Thymus (tissue), 11 donors: ENCODE measurements around the gene TRIM74. TPM values are rescaled to one million over a fixed set of nuclear protein-coding genes. Genes with fewer than 3 reads are reported as not detected.
"Not testable (repeated sequence)": the region's sequence is repeated elsewhere in the genome, so short reads cannot be mapped to it uniquely, and the experiment has no call there.

Experiments
- DNase-seq, 9 donors: peaks; one replicate each; pipeline ENCODE4 v3.0.0-alpha.2; 2013; ENCODE audit warnings: low spot score in 9 of 9, low read depth in 6 of 9, missing footprints in 1 of 9
- H3K27ac ChIP-seq, 2 donors: one replicate each; pipeline ENCODE4 v1.5.1; 2013; ENCODE audit warnings: control low read depth in 1 of 2, low read depth in 1 of 2, low read length in 1 of 2, mild to moderate bottlenecking in 1 of 2, moderate library complexity in 1 of 2
- H3K27me3 ChIP-seq, 2 donors: one replicate each; pipeline ENCODE4 v1.5.1; 2013; ENCODE audit warnings: low read length in 1 of 2; ENCODE audit not compliant: control insufficient read depth in 2 of 2, insufficient read depth in 1 of 2
- H3K36me3 ChIP-seq, 2 donors: one replicate each; pipeline ENCODE4 v1.5.1; 2013; ENCODE audit warnings: low read length in 1 of 2, mild to moderate bottlenecking in 1 of 2, moderate library complexity in 1 of 2; ENCODE audit not compliant: control insufficient read depth in 2 of 2, insufficient read depth in 2 of 2
- H3K4me1 ChIP-seq, 2 donors: one replicate each; pipeline ENCODE4 v1.5.1; 2013; ENCODE audit warnings: low read length in 2 of 2; ENCODE audit not compliant: control insufficient read depth in 2 of 2, insufficient read depth in 2 of 2
- H3K4me3 ChIP-seq, 2 donors: one replicate each; pipeline ENCODE4 v1.5.1; 2013; ENCODE audit warnings: low read length in 2 of 2, control low read depth in 1 of 2, mild to moderate bottlenecking in 1 of 2
- H3K9me3 ChIP-seq, 2 donors: one replicate each; pipeline ENCODE4 v1.5.1; 2013; ENCODE audit warnings: low read length in 1 of 2, mild to moderate bottlenecking in 1 of 2; ENCODE audit not compliant: control insufficient read depth in 2 of 2, insufficient read depth in 1 of 2
- WGBS: extraction: QIAGEN DNeasy Blood & Tissue Kit; methylation state at CpG from one replicate; pipeline ENCODE4 v1.1.7; 2013; 5-methylcytosine and 5-hydroxymethylcytosine counted together
- polyA plus RNA-seq: library from polyadenylated mRNA; stranded (reverse); fragments of 200-250 nt; gene quantifications from one replicate; pipeline ENCODE4 v1.2.3, GENCODE V29; 2013
- total RNA-seq: library from RNA; stranded (reverse); fragments of 120-200 nt; gene quantifications from one replicate; pipeline ENCODE4 v1.2.4, GENCODE V29; 2013
- donor health status: healthy.

The TRIM74 gene
- total and polyA plus RNA-seq, 2 donors, result 0.09 to 3.2 TPM

- DNase-seq, result peak; percentile 72 to 94 (median 88)
- no peaks in the 10 kb centered on the region for H3K27me3 ChIP-seq
- under 1% methylated on average over 91 of the region's 91 CpGs for WGBS
Observed at GRCh38 chr7:72924733-72925545, 44.3 kb downstream of the TRIM74 start, which contains the start of gene POM121. POM121 (plus strand) TSS chr7:72925095; CDS start chr7:72925122, 27 bp downstream.

GRCh38 chr7:72924386-72924732 is 44.9 kb downstream of the TRIM74 start:
- DNase-seq, result no peak
- H3K4me3 ChIP-seq, result peak overlapping the region; percentile 62 to 95
- H3K9me3 ChIP-seq, result no peaks in the 10 kb centered on the region
- H3K27ac ChIP-seq, result peak overlapping the region; percentile 85 to 95
- no peaks in the 10 kb centered on the region for H3K27me3 ChIP-seq
- under 1% methylated on average over 5 of the region's 5 CpGs for WGBS
- H3K4me1 ChIP-seq, result peaks cover 10 to 11% of the 10 kb centered on the region in 2 donors
- peaks cover 23 to 34% of the 10 kb centered on the region in 2 donors for H3K36me3 ChIP-seq

More at GRCh38 chr7:72924733-72925545, 44.3 kb downstream of the TRIM74 start, which contains the start of gene POM121:
- no peaks in the 10 kb centered on the region for H3K9me3 ChIP-seq
- peaks cover 24 to 38% of the 10 kb centered on the region in 2 donors for H3K36me3 ChIP-seq
- H3K27ac ChIP-seq, result peak within 1 kb of the TSS; percentile 85 to 95
- H3K4me1 ChIP-seq, result peaks cover 10 to 11% of the 10 kb centered on the region in 2 donors
- peak within 1 kb of the TSS; percentile 62 to 95 for H3K4me3 ChIP-seq

GRCh38 chr7:72919256-72919775 is 50.0 kb downstream of the TRIM74 start:
- Histone ChIP-seq H3K36me3 (peaks cover 3 to 12% of the 10 kb centered on the region in 2 donors), H3K27ac (no peak overlapping the region), H3K27me3 (no peaks in the 10 kb centered on the region), H3K9me3 (no peaks in the 10 kb centered on the region), H3K4me3 (no peak overlapping the region), H3K4me1 (peaks cover under 1 to 4% of the 10 kb centered on the region in 2 donors)
- DNase-seq, result no peak
- 97% methylated on average over 4 of the region's 4 CpGs for WGBS

- H3K27me3 ChIP-seq, H3K4me3 ChIP-seq, H3K27ac ChIP-seq, H3K4me1 ChIP-seq, H3K9me3 ChIP-seq: not testable (repeated sequence)
- peak in 4 of 9 donors; percentile 17 to 46 (median 29) for DNase-seq
- 79% methylated on average over 9 of the region's 9 CpGs for WGBS
- peaks cover 14 to 22% of the 10 kb centered on the region in 2 donors for H3K36me3 ChIP-seq
Observed at GRCh38 chr7:72914756-72915525, 54.3 kb downstream of the TRIM74 start.

- WGBS, result 93% methylated on average over 10 of the region's 10 CpGs
- not testable (repeated sequence) for H3K4me1 ChIP-seq, DNase-seq, H3K9me3 ChIP-seq, H3K27me3 ChIP-seq, H3K27ac ChIP-seq, H3K4me3 ChIP-seq
- peaks cover 14 to 22% of the 10 kb centered on the region in 2 donors for H3K36me3 ChIP-seq
Observed at GRCh38 chr7:72913750-72914149, 55.5 kb downstream of the TRIM74 start.

GRCh38 chr7:72911395-72911794 is 57.9 kb downstream of the TRIM74 start:
- DNase-seq, H3K27me3 ChIP-seq, H3K4me1 ChIP-seq, H3K9me3 ChIP-seq, H3K27ac ChIP-seq, H3K4me3 ChIP-seq: not testable (repeated sequence)
- H3K36me3 ChIP-seq, result peaks cover 12 to 16% of the 10 kb centered on the region in 2 donors
- 97% methylated on average over 10 of the region's 12 CpGs for WGBS

Other genes starting within 250 kb of the TRIM74 start
- 9.7 TPM for gene TYW1B, start 141.3 kb downstream of the TRIM74 start, total RNA-seq
- gene TYW1B, start 141.3 kb downstream of the TRIM74 start, polyA plus RNA-seq, result 3.0 TPM
- gene POM121, start 44.4 kb downstream of the TRIM74 start, total RNA-seq, result 3.9 TPM
- gene POM121, start 44.4 kb downstream of the TRIM74 start, polyA plus RNA-seq, result 14.4 TPM
- not detected for gene SPDYE8, start 60.3 kb upstream of the TRIM74 start, total RNA-seq
- gene SPDYE8, start 60.3 kb upstream of the TRIM74 start, polyA plus RNA-seq, result 0.07 TPM
- gene SPDYE11, start 88.4 kb upstream of the TRIM74 start, total RNA-seq, result not detected
- 0.07 TPM for gene SPDYE11, start 88.4 kb upstream of the TRIM74 start, polyA plus RNA-seq
- not detected for gene SPDYE9, start 116.6 kb upstream of the TRIM74 start, total RNA-seq
- 0.07 TPM for gene SPDYE9, start 116.6 kb upstream of the TRIM74 start, polyA plus RNA-seq